GM23338 (cell line): ENCODE measurements around the gene SRGAP1. TPM values are rescaled to one million over a fixed set of nuclear protein-coding genes. Genes with fewer than 3 reads are reported as not detected.

Source experiments
- ATAC-seq: fragments of 200-7000 bp; cut with Tn5 transposase; 3 replicates; pipeline ENCODE4 v1.9.1; 2020
- DNase-seq: peaks from one replicate; pipeline ENCODE4 v3.0.0-alpha.2; 2015; ENCODE audit warnings: low spot score
- H2AFZ ChIP-seq: fragments of 200-600 bp; sonication (generic); 2 replicates; pipeline ENCODE4 v1.8.0; 2016; ENCODE audit warnings: antibody characterized with exemption, mild to moderate bottlenecking, moderate library complexity
- H3F3A ChIP-seq: fragments of 200-600 bp; sonication (generic); replicated peaks from 2 replicates; pipeline ENCODE4 v1.8.0; 2017; ENCODE audit warnings: antibody characterized with exemption, mixed run types, low read depth
- H3K27ac ChIP-seq: fragments of 200-600 bp; sonication (generic); 2 replicates; pipeline ENCODE4 v1.6.1; 2016; ENCODE audit warnings: low read depth
- H3K27me3 ChIP-seq: fragments of 200-600 bp; sonication (generic); 2 replicates; pipeline ENCODE4 v1.8.0; 2016; ENCODE audit warnings: mild to moderate bottlenecking, mixed run types, moderate library complexity; ENCODE audit not compliant: insufficient read depth
- H3K36me3 ChIP-seq: fragments of 200-600 bp; sonication (generic); 2 replicates; pipeline ENCODE4 v1.8.0; 2016; ENCODE audit warnings: mild to moderate bottlenecking; ENCODE audit not compliant: insufficient read depth
- H3K4me1 ChIP-seq: fragments of 200-600 bp; sonication (generic); 2 replicates; pipeline ENCODE4 v1.8.0; 2016; ENCODE audit warnings: mild to moderate bottlenecking, moderate library complexity; ENCODE audit not compliant: insufficient read depth
- H3K4me2 ChIP-seq: fragments of 200-600 bp; sonication (generic); 2 replicates; pipeline ENCODE4 v1.7.1; 2017; ENCODE audit warnings: mixed run types
- H3K4me3 ChIP-seq: fragments of 200-600 bp; sonication (generic); 2 replicates; pipeline ENCODE4 v1.6.1; 2016; ENCODE audit warnings: mixed run types
- H3K79me2 ChIP-seq: fragments of 200-600 bp; sonication (generic); replicated peaks from 2 replicates; pipeline ENCODE4 v1.8.0; 2017; ENCODE audit warnings: mild to moderate bottlenecking; ENCODE audit not compliant: insufficient read depth
- H3K9me2 ChIP-seq: fragments of 200-600 bp; sonication (generic); 2 replicates; pipeline ENCODE4 v1.8.0; 2017; ENCODE audit not compliant: insufficient read depth
- H4K20me1 ChIP-seq: fragments of 200-600 bp; sonication (generic); replicated peaks from 2 replicates; pipeline ENCODE4 v1.8.0; 2017; ENCODE audit warnings: mild to moderate bottlenecking; ENCODE audit not compliant: insufficient read depth
- H3K27ac Mint-ChIP-seq: 2 replicates; pipeline ENCODE4 v1.8.0; 2020; ENCODE audit warnings: inconsistent platforms, mild to moderate bottlenecking, moderate library complexity, mixed read lengths
- H3K27me3 Mint-ChIP-seq: 3 replicates; pipeline ENCODE4 v1.8.0; 2022; ENCODE audit warnings: low read depth, mild to moderate bottlenecking, moderate library complexity, mixed read lengths, inconsistent platforms; ENCODE audit not compliant: insufficient read depth, poor library complexity
- H3K36me3 Mint-ChIP-seq: 3 replicates; pipeline ENCODE4 v1.8.0; 2021; ENCODE audit warnings: low read depth, mild to moderate bottlenecking, inconsistent platforms, moderate library complexity, mixed read lengths
- H3K4me1 Mint-ChIP-seq: 3 replicates; pipeline ENCODE4 v1.8.0; 2020; ENCODE audit warnings: mild to moderate bottlenecking, inconsistent platforms, mixed read lengths
- H3K4me3 Mint-ChIP-seq: 3 replicates; pipeline ENCODE4 v1.8.0; 2021; ENCODE audit warnings: moderate library complexity, mild to moderate bottlenecking, inconsistent platforms, mixed read lengths
- H3K9me3 Mint-ChIP-seq: 3 replicates; pipeline ENCODE4 v1.8.0; 2020; ENCODE audit warnings: moderate library complexity, mild to moderate bottlenecking, inconsistent platforms, mixed read lengths
- CREB1 ChIP-seq: fragments of 250-450 bp; sonication (Bioruptor Pico); IDR thresholded peaks from 2 replicates; pipeline ENCODE4 v1.5.0; 2020; ENCODE audit warnings: low read depth, mild to moderate bottlenecking, moderate library complexity
- CTCF ChIP-seq, 2 experiments: fragments of 200-600 bp in 1 of 2; sonication (generic) in 1 of 2; conservative IDR thresholded peaks; 2 replicates each; pipeline versions ENCODE4 v1.5.1 to v1.6.1; 2016 to 2017; ENCODE audit warnings: antibody characterized with exemption in 2 of 2, low read depth in 2 of 2, mild to moderate bottlenecking in 2 of 2, moderate library complexity in 1 of 2
- ETS1 ChIP-seq: IDR thresholded peaks from 2 replicates; pipeline ENCODE4 v1.6.1; 2016; ENCODE audit warnings: antibody characterized with exemption
- EZH2 ChIP-seq: fragments of 200-600 bp; sonication (generic); IDR thresholded peaks from one replicate; pipeline ENCODE4 v1.8.0; 2017; ENCODE audit warnings: antibody characterized with exemption, mild to moderate bottlenecking, low read depth; ENCODE audit not compliant: unreplicated experiment
- EZH2phosphoT487 ChIP-seq: fragments of 200-600 bp; sonication (generic); IDR thresholded peaks from one replicate; pipeline ENCODE4 v1.8.1; 2018; ENCODE audit warnings: antibody characterized with exemption; ENCODE audit not compliant: unreplicated experiment
- NANOG ChIP-seq: IDR thresholded peaks from 2 replicates; pipeline ENCODE4 v1.6.1; 2016; ENCODE audit warnings: antibody characterized with exemption, borderline replicate concordance
- POLR2AphosphoS5 ChIP-seq: IDR thresholded peaks from 2 replicates; pipeline ENCODE4 v1.6.1; 2016; ENCODE audit warnings: antibody characterized with exemption, low read depth
- ZNF114 ChIP-seq: fragments of 250-450 bp; sonication (Bioruptor Pico); IDR thresholded peaks from 2 replicates; pipeline ENCODE4 v1.5.0; 2020; ENCODE audit warnings: mild to moderate bottlenecking, moderate library complexity
- ZNF331 ChIP-seq: fragments of 250-450 bp; sonication (Bioruptor Pico); IDR thresholded peaks from 2 replicates; pipeline ENCODE4 v1.5.0; 2020; ENCODE audit warnings: low read depth, mild to moderate bottlenecking, moderate library complexity
- polyA plus RNA-seq: library from polyadenylated mRNA; unstranded; fragments of >200 nt; fragmentation: Nextera tagmentation; extraction: Ambion mirVana; gene quantifications from 2 replicates; pipeline ENCODE4 v1.2.1, GENCODE V29; 2016
- total RNA-seq: library from RNA; depleted of rRNA; stranded (reverse); fragments of >200 nt; shearing (Covaris generic); gene quantifications from 2 replicates; pipeline ENCODE4 v1.2.3, GENCODE V29; 2014
- TF ChIP-seq, protein P1 (sequence below): IDR thresholded peaks from one replicate; pipeline ENCODE4 v1.6.1; 2018; ENCODE audit warnings: antibody characterized with exemption; ENCODE audit not compliant: unreplicated experiment

SRGAP1 gene
- total and polyA plus RNA-seq, 2 experiments from 2014 or later = 6.1 to 8.1 TPM

DNA sequence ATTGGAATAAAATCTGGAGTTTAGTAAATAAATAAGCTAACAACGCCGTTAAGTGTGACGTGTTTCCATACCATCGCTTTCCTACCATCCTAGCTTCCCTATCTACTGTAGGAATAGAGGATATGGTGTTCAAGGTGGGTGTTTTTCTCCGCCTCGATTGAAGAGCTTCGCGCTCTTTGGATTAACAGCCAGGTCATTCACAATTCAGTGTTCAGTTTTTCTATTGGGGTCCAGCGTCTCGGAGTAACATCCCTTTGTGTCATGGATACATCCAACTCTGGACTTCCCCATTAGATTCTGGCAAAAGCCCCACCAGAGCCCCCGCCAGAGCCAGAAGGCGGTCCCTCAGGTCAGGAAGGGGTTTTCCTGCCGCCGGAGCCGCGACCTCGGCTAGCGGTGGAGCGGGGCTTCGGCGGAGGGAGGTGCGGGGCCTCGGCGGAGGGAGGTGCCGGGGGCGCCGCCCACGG is 1.2 kb upstream of the SRGAP1 start:
- Mint-ChIP-seq H3K4me1 (peaks cover 20% of the 10 kb centered on the region), H3K27me3 (peaks cover 10% of the 10 kb centered on the region), H3K36me3 (peaks cover 2% of the 10 kb centered on the region; the same call in 1 of the 3 replicates), H3K9me3 (no peaks in the 10 kb centered on the region; the same call in 2 of the 3 replicates), H3K4me3 (peak overlapping the region; percentile 81), H3K27ac (no peak overlapping the region)
- DNase-seq = no peak
- H4K20me1 ChIP-seq = peaks cover 4% of the 10 kb centered on the region
- peaks cover 20% of the 10 kb centered on the region for H3K27me3 ChIP-seq
- H3K27ac ChIP-seq = 0 out of 2 replicates have a peak overlapping the region, but pooled peaks have one; percentile 36
- H3K4me2 ChIP-seq = peak overlapping the region; percentile 100
- H3F3A ChIP-seq = 0 out of 2 replicates have a peak, but pooled peaks cover 7% of the 10 kb centered on the region
- H3K4me3 ChIP-seq = peak overlapping the region; percentile 99
- H3K4me1 ChIP-seq = peaks cover 16% of the 10 kb centered on the region
- H2AFZ ChIP-seq = peak overlapping the region; percentile 97
- peaks cover 35% of the 10 kb centered on the region for H3K79me2 ChIP-seq
- no peaks in the 10 kb centered on the region for H3K36me3 ChIP-seq
- no peaks in the 10 kb centered on the region for H3K9me2 ChIP-seq
- ATAC-seq = no peak
- TF ChIP-seq CREB1 (CRISPR knock-in tag) = no peak
- TF ChIP-seq POLR2AphosphoS5 = peak; percentile 49

GRCh38 chr12:63843721-63844390 is 644 bp upstream of the SRGAP1 start:
- DNase-seq (peak; percentile 95), ATAC-seq (peak; percentile 87)
- H3K4me1 Mint-ChIP-seq = peaks cover 20% of the 10 kb centered on the region
- Histone ChIP-seq H2AFZ (peak overlapping the region; percentile 100), H3K4me3 (peak overlapping the region; percentile 99), H3K4me1 (peaks cover 16% of the 10 kb centered on the region), H3K27ac (no peak overlapping the region), H3K27me3 (peaks cover 20% of the 10 kb centered on the region), H3F3A (0 out of 2 replicates have a peak, but pooled peaks cover 7% of the 10 kb centered on the region), H3K9me2 (no peaks in the 10 kb centered on the region), H4K20me1 (peaks cover 4% of the 10 kb centered on the region), H3K4me2 (peak overlapping the region; percentile 100), H3K36me3 (no peaks in the 10 kb centered on the region), H3K79me2 (peaks cover 40% of the 10 kb centered on the region)
- H3K9me3 Mint-ChIP-seq = no peaks in the 10 kb centered on the region; the same call in 2 of the 3 replicates
- H3K36me3 Mint-ChIP-seq = peaks cover 2% of the 10 kb centered on the region; the same call in 1 of the 3 replicates
- TF ChIP-seq CTCF (conservative IDR thresholded peaks at IDR 0.05; ENCODE audit: low read depth in 2 of 2) (peak; percentile 60 to 87), ETS1 (no peak), CREB1 (CRISPR knock-in tag) (peak; percentile 35; the same call in 1 of the 2 replicates)
- peaks cover 10% of the 10 kb centered on the region for H3K27me3 Mint-ChIP-seq
- H3K27ac Mint-ChIP-seq = no peak overlapping the region
- peak overlapping the region; percentile 81; the same call in 2 of the 3 replicates for H3K4me3 Mint-ChIP-seq

- Mint-ChIP-seq H3K9me3 (no peaks in the 10 kb centered on the region; the same call in 2 of the 3 replicates), H3K27ac (no peak overlapping the region), H3K4me3 (peak overlapping the region; percentile 95), H3K36me3 (peaks cover 2% of the 10 kb centered on the region; the same call in 1 of the 3 replicates), H3K27me3 (peaks cover 8% of the 10 kb centered on the region), H3K4me1 (peaks cover 21% of the 10 kb centered on the region)
- Histone ChIP-seq H2AFZ (no peak overlapping the region), H3K27me3 (peaks cover 20% of the 10 kb centered on the region), H3F3A (0 out of 2 replicates have a peak, but pooled peaks cover 7% of the 10 kb centered on the region), H3K4me2 (peak overlapping the region; percentile 100), H4K20me1 (peaks cover 4% of the 10 kb centered on the region), H3K9me2 (no peaks in the 10 kb centered on the region), H3K36me3 (no peaks in the 10 kb centered on the region), H3K79me2 (peaks cover 55% of the 10 kb centered on the region), H3K27ac (no peak overlapping the region), H3K4me1 (peaks cover 16% of the 10 kb centered on the region), H3K4me3 (peak overlapping the region; percentile 99)
- DNase-seq (no peak), ATAC-seq (no peak)
- TF ChIP-seq, protein P1, sequence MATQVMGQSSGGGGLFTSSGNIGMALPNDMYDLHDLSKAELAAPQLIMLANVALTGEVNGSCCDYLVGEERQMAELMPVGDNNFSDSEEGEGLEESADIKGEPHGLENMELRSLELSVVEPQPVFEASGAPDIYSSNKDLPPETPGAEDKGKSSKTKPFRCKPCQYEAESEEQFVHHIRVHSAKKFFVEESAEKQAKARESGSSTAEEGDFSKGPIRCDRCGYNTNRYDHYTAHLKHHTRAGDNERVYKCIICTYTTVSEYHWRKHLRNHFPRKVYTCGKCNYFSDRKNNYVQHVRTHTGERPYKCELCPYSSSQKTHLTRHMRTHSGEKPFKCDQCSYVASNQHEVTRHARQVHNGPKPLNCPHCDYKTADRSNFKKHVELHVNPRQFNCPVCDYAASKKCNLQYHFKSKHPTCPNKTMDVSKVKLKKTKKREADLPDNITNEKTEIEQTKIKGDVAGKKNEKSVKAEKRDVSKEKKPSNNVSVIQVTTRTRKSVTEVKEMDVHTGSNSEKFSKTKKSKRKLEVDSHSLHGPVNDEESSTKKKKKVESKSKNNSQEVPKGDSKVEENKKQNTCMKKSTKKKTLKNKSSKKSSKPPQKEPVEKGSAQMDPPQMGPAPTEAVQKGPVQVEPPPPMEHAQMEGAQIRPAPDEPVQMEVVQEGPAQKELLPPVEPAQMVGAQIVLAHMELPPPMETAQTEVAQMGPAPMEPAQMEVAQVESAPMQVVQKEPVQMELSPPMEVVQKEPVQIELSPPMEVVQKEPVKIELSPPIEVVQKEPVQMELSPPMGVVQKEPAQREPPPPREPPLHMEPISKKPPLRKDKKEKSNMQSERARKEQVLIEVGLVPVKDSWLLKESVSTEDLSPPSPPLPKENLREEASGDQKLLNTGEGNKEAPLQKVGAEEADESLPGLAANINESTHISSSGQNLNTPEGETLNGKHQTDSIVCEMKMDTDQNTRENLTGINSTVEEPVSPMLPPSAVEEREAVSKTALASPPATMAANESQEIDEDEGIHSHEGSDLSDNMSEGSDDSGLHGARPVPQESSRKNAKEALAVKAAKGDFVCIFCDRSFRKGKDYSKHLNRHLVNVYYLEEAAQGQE = no peak
- TF ChIP-seq ZNF114 (CRISPR knock-in tag) = no peak
- no peak for TF ChIP-seq ZNF331 (CRISPR knock-in tag)
- TF ChIP-seq EZH2 = no peak
- no peak for TF ChIP-seq NANOG
- TF ChIP-seq POLR2AphosphoS5 = no peak
- no peak for TF ChIP-seq EZH2phosphoT487
Observed at GRCh38 chr12:63845726-63846125, 1.2 kb downstream of the SRGAP1 start.
